Astrocyte of the hippocampus (primary cell): Measurements from ENCODE around the gene CCNC.

Experiments used
- DNase-seq: peaks from one replicate; pipeline ENCODE4 v3.0.0; 2011; ENCODE audit warnings: low read depth, low spot score

The CCNC gene

GRCh38 chr6:99568103-99568933 lies at the start of gene CCNC:
TSS of gene CCNC (minus strand) at chr6:99568660. CDS start at chr6:99568527, 133 bp downstream.
- DNase-seq = peak; percentile 98

GRCh38 chr6:99617131-99617530 lies 48.7 kb upstream of the CCNC start:
- no peak for DNase-seq

GRCh38 chr6:99614430-99615186 lies 46.1 kb upstream of the CCNC start:
- DNase-seq = peak; percentile 21

GRCh38 chr6:99613705-99614429 lies 45.4 kb upstream of the CCNC start:
- peak; percentile 33 for DNase-seq

- peak; percentile 77 for DNase-seq
These were observed 44.9 kb upstream of the CCNC start for GRCh38 chr6:99613409-99613704.

GRCh38 chr6:99612551-99613408 lies 44.3 kb upstream of the CCNC start:
- no peak for DNase-seq

- no peak for DNase-seq
These were observed 42.7 kb upstream of the CCNC start for GRCh38 chr6:99611148-99611547.

GRCh38 chr6:99609905-99610489 lies 41.5 kb upstream of the CCNC start:
- no peak for DNase-seq

GRCh38 chr6:99608886-99609482 lies 40.5 kb upstream of the CCNC start:
- no peak for DNase-seq

- DNase-seq = no peak
These were observed 39.8 kb upstream of the CCNC start for GRCh38 chr6:99608059-99608885.

GRCh38 chr6:99607416-99608036 lies 39.1 kb upstream of the CCNC start:
- DNase-seq = no peak

- no peak for DNase-seq
These were observed 38.4 kb upstream of the CCNC start, which contains the start of gene PRDM13 for GRCh38 chr6:99606656-99607415. TSS of gene PRDM13 (plus strand) at chr6:99606833. CDS start at chr6:99607035, 202 bp downstream.

GRCh38 chr6:99605911-99606655 lies 37.6 kb upstream of the CCNC start:
- DNase-seq = no peak

- no peak for DNase-seq
These were observed 36.7 kb upstream of the CCNC start for GRCh38 chr6:99605074-99605734.

- DNase-seq = no peak
These were observed 36.0 kb upstream of the CCNC start for GRCh38 chr6:99604166-99605073.
